G401 (cell line): Measurements from ENCODE around the gene EIF4EBP3. TPM values are rescaled to one million over a fixed set of nuclear protein-coding genes. Genes with fewer than 3 reads are reported as not detected.
A peak's percentile ranks its signal among the peaks of the same experiment; 100 is the strongest.
"Not testable (repeated sequence)": the region's sequence is repeated elsewhere in the genome, so short reads cannot be mapped to it uniquely, and the experiment has no call there.

ENCODE experiments used
- DNase-seq: peaks from one replicate; pipeline ENCODE4 v3.0.0-alpha.2; 2015; ENCODE audit warnings: low spot score
- in situ Hi-C: cut with HindIII; loops from 2 replicates; pipeline ENCODE4 v1.10.0; 2016; ENCODE audit warnings: low sequenced_read_pairs, mixed read lengths
- total RNA-seq: library from RNA; depleted of rRNA; stranded (reverse); fragments of >200 nt; shearing (Covaris generic); gene quantifications from 2 replicates; pipeline ENCODE4 v1.2.3, GENCODE V29; 2014; rRNA removed

Gene EIF4EBP3
- total RNA-seq, 1 experiment from 2014 or later: 1.3 TPM

- DNase-seq: no peak
- in situ Hi-C loops: no loop called here
Measured at GRCh38 chr5:140571105-140571504, 23.6 kb downstream of the EIF4EBP3 start.

- DNase-seq: no peak
- in situ Hi-C loops: no loop called here
Measured at GRCh38 chr5:140573683-140574082, 26.2 kb downstream of the EIF4EBP3 start.

DNA sequence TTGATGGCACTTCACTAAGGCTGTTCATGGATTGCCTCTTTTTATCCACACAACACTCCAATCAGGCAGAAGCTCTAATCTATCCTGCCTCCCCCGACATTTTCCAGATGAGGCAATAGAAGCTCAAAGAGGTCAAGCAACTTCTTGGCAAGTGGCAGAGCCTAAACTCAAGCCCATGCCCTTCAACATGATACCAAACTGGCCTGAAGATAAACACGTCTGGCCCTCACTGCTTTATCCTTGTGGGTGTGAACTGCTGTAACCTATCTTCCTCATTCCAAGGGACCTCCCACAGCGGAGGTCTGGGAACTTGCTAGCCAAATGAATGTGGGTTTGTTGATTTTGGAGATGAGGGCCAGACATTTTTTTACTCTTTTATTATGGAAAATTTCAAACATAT is 26.7 kb downstream of the EIF4EBP3 start:
- DNase-seq: no peak
- in situ Hi-C loops: no loop called here

- DNase-seq: no peak
- in situ Hi-C loops: no loop called here
Measured at GRCh38 chr5:140575309-140575708, 27.8 kb downstream of the EIF4EBP3 start.

DNA sequence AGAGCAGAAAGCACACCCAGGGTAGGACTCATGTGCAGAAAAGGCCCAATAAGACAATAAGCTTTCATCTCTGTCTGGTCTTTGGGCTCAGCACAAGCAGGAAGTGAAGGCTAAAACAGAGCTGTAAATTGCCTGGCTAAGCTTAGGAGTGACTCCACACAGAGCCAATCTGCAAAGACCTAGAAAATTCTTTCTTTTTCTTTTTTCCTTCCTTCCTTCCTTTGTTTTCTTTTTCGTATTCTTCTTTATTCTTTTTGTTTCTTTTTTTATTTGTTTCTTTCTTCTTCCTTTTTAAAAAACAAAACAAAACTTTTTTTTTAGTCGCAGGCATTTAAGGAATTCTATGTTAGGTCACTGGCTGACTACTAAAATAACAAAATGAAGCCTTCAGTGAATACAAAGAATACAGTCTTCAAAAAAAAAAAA is 29.3 kb downstream of the EIF4EBP3 start:
- DNase-seq: no peak
- in situ Hi-C loops: no loop called here

DNA sequence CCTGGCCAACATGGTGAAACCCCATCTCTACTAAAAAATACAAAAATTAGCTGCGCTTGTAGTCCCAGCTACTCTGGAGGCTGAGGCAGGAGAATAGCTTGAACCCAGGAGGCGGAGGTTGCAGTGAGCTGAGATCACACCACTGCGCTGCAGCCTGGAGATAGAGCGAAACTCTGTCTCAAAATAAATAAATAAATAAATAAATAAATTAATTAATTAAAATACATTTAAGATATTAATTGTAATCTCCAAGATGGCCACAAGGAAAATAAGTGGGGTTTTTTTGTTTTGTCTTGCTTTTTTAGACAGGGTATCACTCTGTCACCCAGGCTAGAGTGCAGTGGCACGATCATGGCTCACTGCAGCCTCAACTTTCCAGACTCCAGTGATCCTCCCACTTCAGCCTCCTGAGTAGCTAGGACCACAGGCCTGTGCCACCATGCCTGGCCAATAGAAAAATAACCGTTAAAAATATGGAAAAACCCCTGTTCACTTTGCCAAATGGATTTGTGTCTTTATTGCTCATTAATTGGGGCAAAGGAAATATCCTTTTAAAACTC is 31.8 kb downstream of the EIF4EBP3 start:
- DNase-seq, in situ Hi-C loops: not testable (repeated sequence)

- DNase-seq: no peak
- in situ Hi-C loops: no loop called here
Measured at GRCh38 chr5:140587495-140587894, 40.0 kb downstream of the EIF4EBP3 start.

GRCh38 chr5:140588311-140589070 is 41.0 kb downstream of the EIF4EBP3 start:
- DNase-seq: no peak
- in situ Hi-C loops: no loop called here

DNA sequence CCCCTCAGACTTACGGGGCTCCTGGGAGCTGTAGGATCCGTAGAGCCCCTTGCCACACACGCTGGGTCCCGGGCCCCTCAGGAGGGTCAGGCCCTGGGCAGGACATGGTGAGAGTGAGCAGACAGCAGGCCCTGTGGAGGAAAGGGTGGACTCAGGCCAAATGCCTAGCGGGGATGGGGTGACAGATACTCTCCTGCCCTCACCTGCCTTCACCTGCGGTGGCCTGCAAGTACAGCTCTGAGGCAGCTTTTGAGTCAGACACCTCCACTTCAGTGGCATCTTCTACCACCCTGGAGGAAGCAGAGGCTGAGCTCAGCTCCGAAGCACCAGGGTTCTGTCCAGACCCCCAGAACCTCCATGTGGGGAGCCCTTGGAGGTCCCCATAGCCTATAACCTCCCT is 43.4 kb downstream of the EIF4EBP3 start:
- no peak for DNase-seq
- in situ Hi-C loops: no loop called here

GRCh38 chr5:140591747-140592372 is 44.4 kb downstream of the EIF4EBP3 start:
- in situ Hi-C loops: no loop called here

DNA sequence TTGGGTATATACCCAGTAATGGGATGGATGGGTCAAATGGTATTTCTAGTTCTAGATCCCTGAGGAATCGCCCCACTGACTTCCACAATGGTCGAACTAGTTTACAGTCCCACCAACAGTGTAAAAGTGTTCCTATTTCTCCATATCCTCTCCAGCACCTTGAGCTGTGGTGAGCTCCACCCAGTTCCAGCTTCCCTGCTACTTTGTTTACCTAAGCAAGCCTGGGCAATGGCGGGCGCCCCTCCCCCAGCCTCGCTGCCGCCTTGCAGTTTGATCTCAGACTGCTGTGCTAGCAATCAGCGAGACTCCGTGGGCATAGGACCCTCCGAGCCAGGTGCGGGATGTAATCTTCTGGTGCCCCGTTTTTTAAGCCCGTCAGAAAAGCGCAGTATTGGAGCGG is 45.6 kb downstream of the EIF4EBP3 start:
- DNase-seq, in situ Hi-C loops: not testable (repeated sequence)

More at GRCh38 chr5:140591747-140592372, 44.4 kb downstream of the EIF4EBP3 start:
- no peak for DNase-seq

DNA sequence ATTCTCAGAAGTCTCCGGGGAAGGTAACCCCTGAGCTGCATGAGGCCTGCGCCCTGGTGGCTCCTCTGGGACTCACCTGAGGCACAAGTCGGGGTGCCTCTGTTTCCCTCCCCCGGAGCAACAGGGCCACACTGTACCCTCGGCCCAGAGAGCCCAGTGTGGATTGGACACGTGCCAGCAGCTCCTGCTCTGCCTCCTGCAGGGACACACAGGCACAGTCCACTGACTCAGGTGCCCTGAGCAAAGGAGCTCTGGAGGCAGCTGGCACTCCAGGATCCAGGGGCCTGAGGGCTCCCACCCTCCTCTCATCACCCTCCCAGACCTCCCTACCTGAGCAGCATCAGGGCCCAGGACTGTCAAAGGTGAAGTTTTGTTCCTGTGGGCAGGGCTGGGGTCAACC is 46.7 kb downstream of the EIF4EBP3 start:
- DNase-seq: no peak
- in situ Hi-C loops: no loop called here

- in situ Hi-C loops: no loop called here
- DNase-seq: no peak
Measured at GRCh38 chr5:140595538-140596300, 48.3 kb downstream of the EIF4EBP3 start.

DNA sequence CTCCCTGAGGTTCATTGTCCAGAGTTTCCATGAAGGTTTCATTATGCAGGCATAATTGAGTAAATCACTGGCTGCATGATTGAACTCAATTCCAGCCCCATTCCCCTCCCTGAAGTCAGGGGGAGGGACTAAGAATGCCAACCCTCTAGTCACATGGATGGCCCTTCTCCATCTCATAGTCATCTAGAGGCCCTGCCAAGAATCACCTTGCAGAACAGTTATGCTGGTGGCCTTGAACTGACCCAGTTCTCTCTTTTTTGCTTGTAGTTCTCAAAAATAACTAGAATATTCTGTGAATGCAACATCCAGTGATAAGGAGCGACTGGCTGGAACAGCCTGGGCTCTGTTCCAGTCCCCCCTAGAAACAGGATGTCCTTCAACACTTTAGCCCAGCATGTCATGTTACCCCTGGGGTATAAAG is 48.9 kb downstream of the EIF4EBP3 start:
- in situ Hi-C loops: no loop called here
- DNase-seq: peak; percentile 29

- no peak for DNase-seq
- in situ Hi-C loops: no loop called here
Measured at GRCh38 chr5:140598836-140599235, 51.4 kb downstream of the EIF4EBP3 start.

Other genes starting within 250 kb of the EIF4EBP3 start
- gene PFDN1, start 244.6 kb upstream of the EIF4EBP3 start, total RNA-seq: 266 and 273 TPM in 2 replicates
- 28.3 and 40.1 TPM in 2 replicates for gene HBEGF, start 201.1 kb upstream of the EIF4EBP3 start, total RNA-seq
- not detected in 2 replicates for gene SLC4A9, start 187.5 kb upstream of the EIF4EBP3 start, total RNA-seq
- 47.9 and 69.4 TPM in 2 replicates for gene ANKHD1, start 145.8 kb upstream of the EIF4EBP3 start, total RNA-seq
- 50.9 and 53.8 TPM in 2 replicates for gene SRA1, start 9.8 kb downstream of the EIF4EBP3 start, total RNA-seq
- gene APBB3, start 16.9 kb downstream of the EIF4EBP3 start, total RNA-seq: 11.6 and 27.4 TPM in 2 replicates
- gene SLC35A4, start 17.2 kb downstream of the EIF4EBP3 start, total RNA-seq: 24.4 and 44.6 TPM in 2 replicates
- gene CD14, start 85.5 kb downstream of the EIF4EBP3 start, total RNA-seq: not detected in 2 replicates
- 11.0 and 35.3 TPM in 2 replicates for gene TMCO6, start 91.8 kb downstream of the EIF4EBP3 start, total RNA-seq
- gene NDUFA2, start 100.0 kb downstream of the EIF4EBP3 start, total RNA-seq: 75.7 and 84.8 TPM in 2 replicates
- gene IK, start 100.2 kb downstream of the EIF4EBP3 start, total RNA-seq: 20.7 and 34.3 TPM in 2 replicates
- gene WDR55, start 117.2 kb downstream of the EIF4EBP3 start, total RNA-seq: 19.3 and 27.2 TPM in 2 replicates
- not detected in 2 replicates for gene DND1, start 125.9 kb downstream of the EIF4EBP3 start, total RNA-seq
- 76.3 and 80.6 TPM in 2 replicates for gene HARS1, start 143.7 kb downstream of the EIF4EBP3 start, total RNA-seq
- gene HARS2, start 143.8 kb downstream of the EIF4EBP3 start, total RNA-seq: 20.9 and 30.0 TPM in 2 replicates
- gene ZMAT2, start 152.8 kb downstream of the EIF4EBP3 start, total RNA-seq: 34.1 and 43.1 TPM in 2 replicates
- 0.03 TPM in 1 of 2 replicates, not detected in the other for gene PCDHA1, start 238.5 kb downstream of the EIF4EBP3 start, total RNA-seq
- gene PCDHA2, start 247.2 kb downstream of the EIF4EBP3 start, total RNA-seq: not detected in 2 replicates